ENCODE measurements around the gene TSSK6. TPM values are rescaled to one million over a fixed set of nuclear protein-coding genes. Genes with fewer than 3 reads are reported as not detected.

The TSSK6 gene
- total and polyA plus RNA-seq, 2 experiments from 2014 or later, result 0.70 to 2.3 TPM

- H3K9me2 ChIP-seq (ENCODE audit: insufficient read depth), result no peaks in the 10 kb centered on the region
- H3K27ac ChIP-seq, result no peak overlapping the region
- no peaks in the 10 kb centered on the region for H3K4me1 ChIP-seq (ENCODE audit: insufficient read depth)
- H3F3A ChIP-seq (ENCODE audit: insufficient read depth), result no peaks in the 10 kb centered on the region
- no peak overlapping the region for H3K9ac ChIP-seq
- WGBS, 2 experiments (ENCODE audit: low coverage in 1 of 2, low lambda C conversion rate in 2 of 2, missing lambda C conversion rate in 2 of 2), result 89 to 91% methylated on average over 27 of the region's 27 CpGs
- H4K20me1 ChIP-seq (ENCODE audit: insufficient read depth), result no peaks in the 10 kb centered on the region
- no peak overlapping the region for H3K4me2 ChIP-seq (ENCODE audit: unreplicated experiment)
- H3K36me3 ChIP-seq (ENCODE audit: low read depth), result peaks cover 12% of the 10 kb centered on the region; the same call in 1 of the 2 replicates
- no peak for TF ChIP-seq EZH2phosphoT487 (IDR thresholded peaks at IDR 0.05; ENCODE audit: insufficient read depth, low read depth)
- TF ChIP-seq EZH2 (IDR thresholded peaks at IDR 0.05; ENCODE audit: insufficient read depth, poor library complexity, severe bottlenecking), result no peak
- DNase-seq, result no peak
- H3K27me3 ChIP-seq (replicated peaks; ENCODE audit: insufficient read depth), result no peaks in the 10 kb centered on the region
- in situ Hi-C loops (cut with MboI), result no loop called here
- H3K4me3 ChIP-seq, result no peak overlapping the region
- H3K9me3 ChIP-seq (ENCODE audit: low read depth), result no peaks in the 10 kb centered on the region
- no peak overlapping the region for H2AFZ ChIP-seq
- H3K79me2 ChIP-seq (ENCODE audit: insufficient read depth), result no peaks in the 10 kb centered on the region
Measured at GRCh38 chr19:19505669-19506326, 9.6 kb downstream of the TSSK6 start.

- no peaks in the 10 kb centered on the region for H3K4me1 ChIP-seq (ENCODE audit: insufficient read depth)
- H3K27me3 ChIP-seq (replicated peaks; ENCODE audit: insufficient read depth), result no peaks in the 10 kb centered on the region
- H3K9me2 ChIP-seq (ENCODE audit: insufficient read depth), result no peaks in the 10 kb centered on the region
- H3K9me3 ChIP-seq (ENCODE audit: low read depth), result no peaks in the 10 kb centered on the region
- H3K79me2 ChIP-seq (ENCODE audit: insufficient read depth), result no peaks in the 10 kb centered on the region
- no peak overlapping the region for H3K9ac ChIP-seq
- peaks cover 12% of the 10 kb centered on the region; the same call in 1 of the 2 replicates for H3K36me3 ChIP-seq (ENCODE audit: low read depth)
- H4K20me1 ChIP-seq (ENCODE audit: insufficient read depth), result no peaks in the 10 kb centered on the region
- DNase-seq, result no peak
- H3K27ac ChIP-seq, result no peak overlapping the region
- no peaks in the 10 kb centered on the region for H3F3A ChIP-seq (ENCODE audit: insufficient read depth)
- TF ChIP-seq EZH2phosphoT487 (IDR thresholded peaks at IDR 0.05; ENCODE audit: insufficient read depth, low read depth) (no peak), EZH2 (IDR thresholded peaks at IDR 0.05; ENCODE audit: insufficient read depth, poor library complexity, severe bottlenecking) (no peak)
- no peak overlapping the region for H2AFZ ChIP-seq
- H3K4me2 ChIP-seq (ENCODE audit: unreplicated experiment), result no peak overlapping the region
- no peak overlapping the region for H3K4me3 ChIP-seq
- 85 to 88% methylated on average over 21 to 23 of the region's 23 CpGs for WGBS, 2 experiments (ENCODE audit: low coverage in 1 of 2, low lambda C conversion rate in 2 of 2, missing lambda C conversion rate in 2 of 2)
- in situ Hi-C loops (cut with MboI), result no loop called here
Measured at GRCh38 chr19:19504754-19505668, 10.3 kb downstream of the TSSK6 start.

DNA sequence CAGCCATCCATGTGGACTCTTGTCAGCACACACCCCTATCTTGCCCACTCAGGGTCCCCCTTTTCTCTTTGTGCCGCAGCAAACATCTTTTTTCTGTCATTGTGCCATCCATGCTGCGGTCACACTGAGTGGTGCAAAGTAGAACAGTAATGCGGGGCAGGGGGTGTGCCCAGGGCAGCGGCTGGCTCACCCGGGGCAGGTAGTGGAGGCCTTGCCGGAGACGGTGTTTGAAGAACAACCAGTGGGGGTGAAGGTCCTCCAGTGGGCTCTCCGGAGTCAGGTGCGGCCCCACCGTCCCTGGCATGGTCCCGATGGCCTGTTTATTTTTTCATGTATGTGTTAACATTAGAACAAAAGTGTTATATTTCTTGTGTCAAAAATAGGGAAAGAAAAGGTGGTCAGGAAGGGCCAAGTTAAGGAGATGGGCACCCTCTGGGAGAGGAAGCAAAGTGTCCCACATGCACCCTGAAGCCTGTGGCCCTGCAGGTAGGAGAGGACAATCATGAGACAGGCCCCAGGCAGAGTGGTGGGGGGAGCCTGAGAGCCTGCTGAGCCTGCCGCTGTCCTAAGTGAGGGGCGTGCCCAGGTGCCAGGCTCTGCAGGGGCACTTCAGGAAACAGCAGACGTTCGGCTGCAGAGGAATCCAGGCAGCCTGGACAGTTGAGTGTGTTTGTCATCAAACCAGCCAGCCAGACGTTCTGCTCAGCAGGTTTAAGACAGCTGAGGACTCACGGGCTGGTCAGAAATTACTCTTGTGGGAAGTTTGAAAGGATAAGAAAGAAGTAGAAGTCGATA, 12.3 kb downstream of the TSSK6 start:
- no peaks in the 10 kb centered on the region for H3K27me3 ChIP-seq (replicated peaks; ENCODE audit: insufficient read depth)
- WGBS, 2 experiments (ENCODE audit: low coverage in 1 of 2, low lambda C conversion rate in 2 of 2, missing lambda C conversion rate in 2 of 2), result 87 to 88% methylated on average over 17 to 18 of the region's 18 CpGs
- H3K4me1 ChIP-seq (ENCODE audit: insufficient read depth), result no peaks in the 10 kb centered on the region
- no peaks in the 10 kb centered on the region for H4K20me1 ChIP-seq (ENCODE audit: insufficient read depth)
- no peak overlapping the region for H3K27ac ChIP-seq
- H3K4me2 ChIP-seq (ENCODE audit: unreplicated experiment), result no peak overlapping the region
- no peak overlapping the region for H3K9ac ChIP-seq
- TF ChIP-seq EZH2phosphoT487 (IDR thresholded peaks at IDR 0.05; ENCODE audit: insufficient read depth, low read depth) (no peak), EZH2 (IDR thresholded peaks at IDR 0.05; ENCODE audit: insufficient read depth, poor library complexity, severe bottlenecking) (no peak)
- H3K9me2 ChIP-seq (ENCODE audit: insufficient read depth), result no peaks in the 10 kb centered on the region
- H3K79me2 ChIP-seq (ENCODE audit: insufficient read depth), result no peaks in the 10 kb centered on the region; the same call in 1 of the 2 replicates
- H3K9me3 ChIP-seq (ENCODE audit: low read depth), result no peaks in the 10 kb centered on the region
- H3K4me3 ChIP-seq, result no peak overlapping the region
- no peaks in the 10 kb centered on the region for H3F3A ChIP-seq (ENCODE audit: insufficient read depth)
- H3K36me3 ChIP-seq (ENCODE audit: low read depth), result peaks cover 8% of the 10 kb centered on the region; the same call in 1 of the 2 replicates
- H2AFZ ChIP-seq, result no peak overlapping the region
- in situ Hi-C loops (cut with MboI), result no loop called here
- DNase-seq, result no peak

GRCh38 chr19:19502281-19502680, 13.1 kb downstream of the TSSK6 start:
- Histone ChIP-seq H3K27ac (no peak overlapping the region), H3K4me1 (ENCODE audit: insufficient read depth) (no peaks in the 10 kb centered on the region), H3K4me2 (ENCODE audit: unreplicated experiment) (no peak overlapping the region), H3F3A (ENCODE audit: insufficient read depth) (no peaks in the 10 kb centered on the region), H3K9me3 (ENCODE audit: low read depth) (no peaks in the 10 kb centered on the region), H3K27me3 (replicated peaks; ENCODE audit: insufficient read depth) (no peaks in the 10 kb centered on the region), H2AFZ (no peak overlapping the region), H3K9me2 (ENCODE audit: insufficient read depth) (no peaks in the 10 kb centered on the region), H3K36me3 (ENCODE audit: low read depth) (peaks cover 8% of the 10 kb centered on the region; the same call in 1 of the 2 replicates), H4K20me1 (ENCODE audit: insufficient read depth) (no peaks in the 10 kb centered on the region), H3K79me2 (ENCODE audit: insufficient read depth) (peaks cover 7% of the 10 kb centered on the region; the same call in 1 of the 2 replicates), H3K4me3 (no peak overlapping the region), H3K9ac (no peak overlapping the region)
- TF ChIP-seq EZH2phosphoT487 (IDR thresholded peaks at IDR 0.05; ENCODE audit: insufficient read depth, low read depth), result no peak
- TF ChIP-seq EZH2 (IDR thresholded peaks at IDR 0.05; ENCODE audit: insufficient read depth, poor library complexity, severe bottlenecking), result no peak
- DNase-seq, result no peak
- in situ Hi-C loops (cut with MboI), result no loop called here
- 95 to 100% methylated on average over 19 of the region's 19 CpGs for WGBS, 2 experiments (ENCODE audit: low coverage in 1 of 2, low lambda C conversion rate in 2 of 2, missing lambda C conversion rate in 2 of 2)

Data from GM23248 (cell line).